HAP-1 (cell line): ENCODE data around the gene NFASC.
A peak's percentile ranks its signal among the peaks of the same experiment; 100 is the strongest.

Experiments used
- DNase-seq, 2 experiments: peaks; one replicate each; pipeline ENCODE4 v3.0.0-alpha.2; 2016 to 2020; ENCODE audit warnings: low spot score in 2 of 2
- H3K27me3 ChIP-seq: fragments of 250-450 bp; sonication (Bioruptor Pico); 2 replicates; pipeline ENCODE4 v1.5.1; 2020; ENCODE audit warnings: low read depth, mild to moderate bottlenecking, moderate library complexity
- H3K36me3 ChIP-seq: fragments of 250-450 bp; sonication (Bioruptor Pico); replicated peaks from 2 replicates; pipeline ENCODE4 v1.5.1; 2020; ENCODE audit warnings: mild to moderate bottlenecking
- H3K4me1 ChIP-seq: fragments of 250-450 bp; sonication (Bioruptor Pico); 2 replicates; pipeline ENCODE4 v1.5.1; 2020; ENCODE audit warnings: mild to moderate bottlenecking
- H3K4me3 ChIP-seq: fragments of 250-450 bp; sonication (Bioruptor Pico); 2 replicates; pipeline ENCODE4 v1.5.1; 2020; ENCODE audit warnings: mild to moderate bottlenecking, moderate library complexity
- H3K9me3 ChIP-seq: fragments of 250-450 bp; sonication (Bioruptor Pico); 2 replicates; pipeline ENCODE4 v1.5.1; 2020; ENCODE audit warnings: mild to moderate bottlenecking, moderate library complexity
- in situ Hi-C: fragments of 300-500 bp; cut with MboI; formaldehyde crosslinking; loops from 3 replicates; pipeline ENCODE4 v1.14.3; 2020; ENCODE audit warnings: low sequenced_read_pairs, inconsistent platforms, mixed read lengths

The NFASC gene

DNA sequence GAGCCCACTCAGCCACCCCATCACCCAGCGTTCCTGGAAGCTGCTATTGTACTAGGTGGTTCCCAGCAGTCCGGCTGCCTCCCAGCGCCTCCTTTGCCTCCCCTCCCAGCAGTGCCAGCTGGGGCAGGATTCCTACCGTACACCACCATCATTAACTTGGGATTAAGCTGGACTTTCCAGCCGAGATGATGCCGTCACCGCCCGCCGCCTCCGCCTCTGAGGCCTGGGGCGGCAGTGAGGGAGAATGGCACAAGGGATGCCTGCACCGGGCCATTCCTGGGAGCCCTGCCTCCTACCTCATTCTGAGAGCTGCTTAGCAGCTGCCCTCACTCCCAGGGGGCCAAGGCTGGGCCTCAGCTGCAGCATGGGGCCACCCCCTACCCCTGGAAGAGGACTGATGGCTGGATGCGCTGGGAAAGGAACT lies 185.5 kb downstream of the NFASC start:
- H3K36me3 ChIP-seq: no peaks in the 10 kb centered on the region
- H3K9me3 ChIP-seq: no peaks in the 10 kb centered on the region
- no peak overlapping the region for H3K4me3 ChIP-seq
- no peak for DNase-seq
- in situ Hi-C loops: no loop called here
- peaks cover 22% of the 10 kb centered on the region for H3K27me3 ChIP-seq
- no peaks in the 10 kb centered on the region for H3K4me1 ChIP-seq

DNA sequence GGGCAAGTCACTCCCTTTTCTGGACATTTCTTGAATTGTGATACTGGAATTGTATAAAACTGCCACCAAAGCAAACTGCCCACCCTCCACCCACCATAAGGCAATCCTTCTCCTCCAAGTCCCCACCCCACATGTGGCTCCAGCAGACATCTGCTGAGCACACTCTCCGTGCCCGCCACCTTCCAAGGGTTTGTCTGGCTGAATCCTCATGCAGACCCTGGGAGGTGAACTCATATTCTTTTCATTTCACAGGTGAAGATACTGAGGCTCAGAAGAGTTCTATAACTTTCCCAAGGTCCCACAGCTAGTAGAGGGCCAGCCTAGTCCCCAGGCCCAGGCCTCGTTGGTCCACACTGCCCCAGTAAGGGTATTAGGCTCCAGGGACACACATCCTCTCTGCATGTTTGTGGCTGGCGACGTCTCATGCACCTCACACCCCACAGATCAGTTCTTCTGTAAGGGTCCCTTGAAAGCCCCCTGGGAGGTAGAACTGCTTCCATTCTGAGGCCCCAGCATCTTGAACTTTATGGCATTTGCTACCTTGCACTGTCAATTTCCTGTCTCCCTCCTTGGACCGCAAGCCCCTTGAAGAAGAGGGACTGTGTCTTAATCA lies 186.4 kb downstream of the NFASC start:
- peaks cover 22% of the 10 kb centered on the region for H3K27me3 ChIP-seq
- no peak for DNase-seq
- H3K36me3 ChIP-seq: no peaks in the 10 kb centered on the region
- in situ Hi-C loops: no loop called here
- no peak overlapping the region for H3K4me3 ChIP-seq
- H3K4me1 ChIP-seq: no peaks in the 10 kb centered on the region
- H3K9me3 ChIP-seq: no peaks in the 10 kb centered on the region

DNA sequence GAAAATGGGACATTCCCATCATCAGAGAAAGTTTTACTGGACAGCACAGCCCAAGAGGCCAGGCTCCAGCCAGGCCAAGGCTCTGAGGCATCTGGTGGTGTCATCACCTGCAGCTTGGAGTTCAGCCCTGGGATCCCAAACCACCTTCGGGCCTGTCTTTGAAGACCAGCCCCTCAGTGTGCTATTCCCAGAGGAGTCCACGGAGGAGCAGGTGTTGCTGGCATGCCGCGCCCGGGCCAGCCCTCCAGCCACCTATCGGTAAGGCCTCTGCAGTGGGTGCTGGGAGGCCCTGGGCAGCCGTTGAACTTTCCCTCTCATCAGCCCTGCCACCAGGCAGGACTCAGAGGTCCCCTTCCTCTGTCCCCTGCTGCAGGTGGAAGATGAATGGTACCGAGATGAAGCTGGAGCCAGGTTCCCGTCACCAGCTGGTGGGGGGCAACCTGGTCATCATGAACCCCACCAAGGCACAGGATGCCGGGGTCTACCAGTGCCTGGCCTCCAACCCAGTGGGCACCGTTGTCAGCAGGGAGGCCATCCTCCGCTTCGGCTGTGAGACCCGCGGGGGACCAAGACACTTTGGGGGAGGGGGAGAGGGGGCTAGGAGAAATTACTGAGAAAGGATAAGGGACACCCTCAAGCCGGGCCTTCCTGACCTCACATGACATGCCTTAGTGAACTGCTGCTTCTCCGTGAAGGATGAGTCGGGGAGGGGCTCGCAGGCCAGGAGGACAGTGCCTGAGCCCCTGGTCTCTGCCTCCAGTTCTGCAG lies 187.3 kb downstream of the NFASC start:
- Histone ChIP-seq H3K27me3 (peaks cover 18% of the 10 kb centered on the region), H3K36me3 (no peaks in the 10 kb centered on the region)
- in situ Hi-C loops: no loop called here

DNA sequence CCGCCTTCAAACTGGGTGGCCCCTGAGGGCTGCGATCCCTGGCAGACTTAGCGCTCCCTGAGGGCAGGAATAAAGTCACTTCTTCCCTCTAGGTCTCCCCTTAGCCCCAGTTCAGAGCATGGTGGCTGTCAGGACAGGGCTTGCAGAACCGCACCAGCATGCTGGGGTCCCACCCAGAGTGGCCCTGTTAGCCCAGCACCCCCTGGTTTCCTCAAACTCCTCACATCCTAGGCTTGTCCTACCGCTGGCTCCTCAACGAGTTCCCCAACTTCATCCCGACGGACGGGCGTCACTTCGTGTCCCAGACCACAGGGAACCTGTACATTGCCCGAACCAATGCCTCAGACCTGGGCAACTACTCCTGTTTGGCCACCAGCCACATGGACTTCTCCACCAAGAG lies 188.2 kb downstream of the NFASC start:
- in situ Hi-C loops: no loop called here

More for the DNA sequence above, 187.3 kb downstream of the NFASC start:
- DNase-seq: no peak
- Histone ChIP-seq H3K9me3 (no peaks in the 10 kb centered on the region), H3K4me1 (no peaks in the 10 kb centered on the region), H3K4me3 (no peak overlapping the region)

DNA sequence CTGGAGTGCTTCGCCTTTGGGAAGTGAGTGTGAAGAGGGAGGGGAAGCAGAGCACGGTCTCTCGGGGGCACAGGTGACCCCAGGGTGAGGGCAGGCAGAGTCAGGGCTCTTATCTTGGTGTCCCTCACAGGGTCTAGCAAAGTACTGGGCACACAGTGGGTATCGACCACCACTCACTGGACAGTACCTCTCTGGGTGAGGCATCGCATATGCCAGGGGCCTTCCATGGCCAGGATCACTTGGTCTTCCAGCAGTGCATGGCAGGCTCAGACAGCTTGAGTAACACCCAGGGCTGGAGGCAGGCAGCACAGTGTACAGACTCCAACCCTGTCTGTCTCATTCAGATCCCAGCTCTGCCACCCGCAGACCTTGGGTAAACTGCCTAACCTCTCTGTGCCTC lies 189.0 kb downstream of the NFASC start:
- no peak for DNase-seq
- no peaks in the 10 kb centered on the region for H3K4me1 ChIP-seq
- in situ Hi-C loops: loop anchor here (5.0 kb wide), 1 partner anchor 82 kb away; no protein-coding TSS in a partner anchor
- no peak overlapping the region for H3K4me3 ChIP-seq
- no peaks in the 10 kb centered on the region for H3K9me3 ChIP-seq
- H3K27me3 ChIP-seq: peaks cover 8% of the 10 kb centered on the region
- no peaks in the 10 kb centered on the region for H3K36me3 ChIP-seq

More for the DNA sequence above, 188.2 kb downstream of the NFASC start:
- Histone ChIP-seq H3K36me3 (no peaks in the 10 kb centered on the region), H3K9me3 (no peaks in the 10 kb centered on the region), H3K4me1 (no peaks in the 10 kb centered on the region), H3K27me3 (peaks cover 14% of the 10 kb centered on the region), H3K4me3 (no peak overlapping the region)
- DNase-seq: no peak

DNA sequence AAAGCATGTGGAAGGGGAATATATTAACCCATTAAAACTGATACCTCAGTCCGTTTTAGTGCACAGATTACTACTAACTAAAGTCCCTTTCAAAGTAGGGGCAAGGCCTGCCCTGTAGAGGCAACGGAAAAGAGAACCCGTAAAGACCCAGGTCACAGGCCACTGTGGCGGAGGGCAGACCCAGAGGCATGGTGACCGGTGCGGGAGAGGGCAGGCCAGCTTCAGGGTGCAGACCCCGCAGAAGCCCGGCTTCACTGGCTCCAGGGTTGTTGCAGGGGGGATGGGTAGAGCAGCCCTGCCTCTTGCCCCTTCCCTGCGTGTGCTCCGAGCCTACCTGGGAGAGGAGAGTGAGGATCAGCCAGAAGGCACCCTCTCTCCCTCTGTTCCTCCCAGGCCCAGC lies 190.1 kb downstream of the NFASC start:
- Histone ChIP-seq H3K27me3 (peaks cover 7% of the 10 kb centered on the region), H3K4me1 (no peaks in the 10 kb centered on the region), H3K4me3 (no peak overlapping the region), H3K36me3 (no peaks in the 10 kb centered on the region), H3K9me3 (no peaks in the 10 kb centered on the region)
- in situ Hi-C loops: loop anchor here (5.0 kb wide), 1 partner anchor 83 kb away; no protein-coding TSS in a partner anchor
- no peak for DNase-seq

DNA sequence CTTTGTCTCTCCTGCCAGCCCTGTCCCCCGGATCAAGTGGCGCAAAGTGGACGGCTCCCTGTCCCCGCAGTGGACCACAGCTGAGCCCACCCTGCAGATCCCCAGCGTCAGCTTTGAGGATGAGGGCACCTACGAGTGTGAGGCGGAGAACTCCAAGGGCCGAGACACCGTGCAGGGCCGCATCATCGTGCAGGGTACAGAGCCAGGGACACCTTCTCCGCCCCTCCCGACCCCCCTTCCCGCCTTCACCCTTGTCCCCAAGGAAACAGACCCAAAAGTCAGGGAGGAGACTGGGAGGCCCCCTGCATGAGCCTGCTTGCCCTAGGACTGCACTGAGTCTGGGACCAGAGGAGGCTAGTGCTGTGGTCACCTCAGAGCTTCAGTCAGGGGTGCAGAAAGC lies 190.6 kb downstream of the NFASC start:
- Histone ChIP-seq H3K36me3 (no peaks in the 10 kb centered on the region), H3K4me3 (no peak overlapping the region), H3K9me3 (no peaks in the 10 kb centered on the region), H3K4me1 (no peaks in the 10 kb centered on the region), H3K27me3 (peaks cover 5% of the 10 kb centered on the region; the same call in 1 of the 2 replicates)
- in situ Hi-C loops: loop anchor here (5.0 kb wide), 1 partner anchor 84 kb away; no protein-coding TSS in a partner anchor
- DNase-seq: no peak

DNA sequence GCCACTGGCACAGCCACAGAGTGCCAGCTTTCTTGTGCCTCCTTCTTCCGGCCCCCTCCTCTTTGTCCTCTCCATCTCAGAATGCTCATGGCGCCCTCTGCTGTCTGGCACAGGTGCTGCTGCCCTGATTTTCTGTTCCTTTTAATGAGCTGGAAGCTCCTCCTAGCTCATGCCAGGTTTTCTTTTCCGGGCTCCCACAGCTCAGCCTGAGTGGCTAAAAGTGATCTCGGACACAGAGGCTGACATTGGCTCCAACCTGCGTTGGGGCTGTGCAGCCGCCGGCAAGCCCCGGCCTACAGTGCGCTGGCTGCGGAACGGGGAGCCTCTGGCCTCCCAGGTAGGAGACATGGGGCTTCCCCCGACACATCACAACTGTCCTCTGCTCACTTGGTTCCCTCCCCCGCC lies 191.0 kb downstream of the NFASC start:
- Histone ChIP-seq H3K4me3 (no peak overlapping the region), H3K4me1 (no peaks in the 10 kb centered on the region), H3K27me3 (peaks cover 2% of the 10 kb centered on the region; the same call in 1 of the 2 replicates), H3K36me3 (no peaks in the 10 kb centered on the region), H3K9me3 (no peaks in the 10 kb centered on the region)
- in situ Hi-C loops: loop anchor here (5.0 kb wide), 1 partner anchor 84 kb away; no protein-coding TSS in a partner anchor
- peak; percentile 66 to 90 for DNase-seq

DNA sequence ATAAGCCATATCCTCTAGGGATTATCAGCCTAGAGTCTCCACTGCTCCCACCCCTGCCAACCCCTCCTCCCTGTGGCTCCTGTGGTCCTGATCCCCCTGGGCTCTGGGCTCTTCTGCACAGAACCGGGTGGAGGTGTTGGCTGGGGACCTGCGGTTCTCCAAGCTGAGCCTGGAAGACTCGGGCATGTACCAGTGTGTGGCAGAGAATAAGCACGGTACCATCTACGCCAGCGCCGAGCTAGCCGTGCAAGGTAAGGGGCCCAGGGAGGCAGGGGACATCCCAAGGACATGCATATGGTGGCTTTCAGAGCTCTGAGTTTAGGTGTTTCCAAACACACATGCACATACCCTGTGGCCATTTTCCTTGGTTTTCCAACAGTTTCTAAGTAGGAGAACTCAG lies 191.7 kb downstream of the NFASC start:
- no peak overlapping the region for H3K4me3 ChIP-seq
- no peaks in the 10 kb centered on the region for H3K36me3 ChIP-seq
- H3K4me1 ChIP-seq: no peaks in the 10 kb centered on the region
- DNase-seq: no peak
- in situ Hi-C loops: loop anchor here (5.0 kb wide), 1 partner anchor 85 kb away; no protein-coding TSS in a partner anchor
- no peaks in the 10 kb centered on the region for H3K9me3 ChIP-seq
- H3K27me3 ChIP-seq: no peaks in the 10 kb centered on the region

DNA sequence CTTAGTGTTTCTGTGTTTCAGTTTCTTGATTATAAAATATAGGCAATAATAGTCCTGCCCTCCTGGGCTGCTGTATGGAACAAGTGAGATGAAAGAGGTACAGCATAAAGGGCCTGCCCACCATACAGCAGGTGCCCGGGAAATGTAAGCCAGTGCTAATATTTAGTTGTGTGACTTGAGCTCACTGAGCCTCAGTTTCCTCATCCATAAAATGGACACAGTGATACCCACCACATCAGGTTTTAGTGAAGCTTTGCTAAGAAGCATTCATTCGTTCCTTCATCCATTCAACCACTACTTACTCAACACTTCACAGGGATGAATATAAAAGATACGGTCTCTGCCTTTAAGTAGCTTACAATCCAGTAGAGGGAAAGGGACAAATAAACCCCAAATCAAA lies 192.2 kb downstream of the NFASC start:
- no peaks in the 10 kb centered on the region for H3K9me3 ChIP-seq
- no peaks in the 10 kb centered on the region for H3K4me1 ChIP-seq
- H3K4me3 ChIP-seq: no peak overlapping the region
- DNase-seq: no peak
- H3K27me3 ChIP-seq: no peaks in the 10 kb centered on the region
- H3K36me3 ChIP-seq: no peaks in the 10 kb centered on the region
- in situ Hi-C loops: loop anchor here (5.0 kb wide), 1 partner anchor 86 kb away; no protein-coding TSS in a partner anchor

DNA sequence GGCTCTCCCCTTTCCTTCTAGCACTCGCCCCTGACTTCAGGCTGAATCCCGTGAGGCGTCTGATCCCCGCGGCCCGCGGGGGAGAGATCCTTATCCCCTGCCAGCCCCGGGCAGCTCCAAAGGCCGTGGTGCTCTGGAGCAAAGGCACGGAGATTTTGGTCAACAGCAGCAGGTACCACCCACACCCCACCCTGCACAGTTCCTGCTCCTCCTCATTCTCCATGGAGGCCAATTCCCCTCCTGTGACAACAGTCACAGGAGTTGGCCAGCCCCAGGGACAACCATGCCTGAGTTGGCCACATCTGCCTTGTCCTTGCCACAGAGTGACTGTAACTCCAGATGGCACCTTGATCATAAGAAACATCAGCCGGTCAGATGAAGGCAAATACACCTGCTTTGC lies 193.6 kb downstream of the NFASC start:
- Histone ChIP-seq H3K9me3 (no peaks in the 10 kb centered on the region), H3K27me3 (no peaks in the 10 kb centered on the region), H3K36me3 (no peaks in the 10 kb centered on the region), H3K4me3 (no peak overlapping the region), H3K4me1 (no peaks in the 10 kb centered on the region)
- no peak for DNase-seq
- in situ Hi-C loops: loop anchor here (5.0 kb wide), 1 partner anchor 87 kb away; no protein-coding TSS in a partner anchor

DNA sequence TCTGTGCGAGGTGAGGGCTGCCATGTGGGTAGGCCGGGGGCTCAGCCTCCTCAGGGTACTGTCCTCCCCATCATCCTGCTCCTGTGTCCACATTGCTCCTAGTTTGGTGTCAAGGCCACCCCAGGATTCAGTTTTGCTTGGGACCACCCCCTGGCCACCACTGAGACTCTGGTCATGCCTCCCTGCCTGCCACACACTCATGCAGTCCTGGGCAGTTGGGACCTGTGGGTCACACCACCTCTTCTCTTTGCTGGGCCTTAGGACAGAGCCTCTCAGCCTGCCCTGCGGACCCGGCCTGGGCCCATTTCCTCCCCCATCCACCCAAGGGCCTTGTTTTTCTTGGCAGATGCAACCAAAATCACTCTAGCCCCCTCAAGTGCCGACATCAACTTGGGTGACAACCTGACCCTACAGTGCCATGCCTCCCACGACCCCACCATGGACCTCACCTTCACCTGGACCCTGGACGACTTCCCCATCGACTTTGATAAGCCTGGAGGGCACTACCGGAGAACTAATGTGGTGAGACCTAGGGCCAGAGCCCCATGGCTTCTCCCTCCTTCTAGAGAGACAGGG lies 194.2 kb downstream of the NFASC start:
- Histone ChIP-seq H3K4me3 (no peak overlapping the region), H3K9me3 (no peaks in the 10 kb centered on the region), H3K36me3 (no peaks in the 10 kb centered on the region), H3K4me1 (no peaks in the 10 kb centered on the region), H3K27me3 (no peaks in the 10 kb centered on the region)
- in situ Hi-C loops: loop anchor here (5.0 kb wide), 1 partner anchor 88 kb away; no protein-coding TSS in a partner anchor
- no peak for DNase-seq

DNA sequence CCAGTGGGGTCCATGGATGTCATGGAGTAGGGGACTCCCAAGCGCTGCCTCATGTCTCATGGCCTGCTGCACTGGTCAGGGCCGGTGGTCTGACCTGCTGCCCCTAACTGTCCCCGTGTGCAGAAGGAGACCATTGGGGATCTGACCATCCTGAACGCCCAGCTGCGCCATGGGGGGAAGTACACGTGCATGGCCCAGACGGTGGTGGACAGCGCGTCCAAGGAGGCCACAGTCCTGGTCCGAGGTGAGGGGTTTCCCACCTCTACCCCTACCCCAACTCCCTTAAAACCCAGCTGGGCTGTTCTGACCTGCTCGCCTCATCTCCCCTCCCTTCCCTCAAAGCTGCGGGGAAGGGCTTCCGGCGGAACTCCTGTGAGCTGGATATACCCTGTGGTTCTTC lies 195.0 kb downstream of the NFASC start:
- DNase-seq: no peak
- no peaks in the 10 kb centered on the region for H3K4me1 ChIP-seq
- no peaks in the 10 kb centered on the region for H3K36me3 ChIP-seq
- no peak overlapping the region for H3K4me3 ChIP-seq
- no peaks in the 10 kb centered on the region for H3K27me3 ChIP-seq
- in situ Hi-C loops: no loop called here
- no peaks in the 10 kb centered on the region for H3K9me3 ChIP-seq
